Fibroblast of peridontal ligament (primary cell): Measurements from ENCODE around the gene PCDHGB5.

Source experiments
- DNase-seq: peaks from one replicate; pipeline ENCODE4 v3.0.0-alpha.2; 2010; ENCODE audit errors: extremely low read depth

Gene PCDHGB5

GRCh38 chr5:141440341-141440740 lies 42.6 kb downstream of the PCDHGB5 start:
- no peak for DNase-seq

GRCh38 chr5:141441571-141442170 lies 43.9 kb downstream of the PCDHGB5 start:
- DNase-seq = no peak
